ENCODE results near the gene BCAS1.

Gene BCAS1

GRCh38 chr20:53900380-53900999 lies 169.9 kb downstream of the BCAS1 start:
- no peak for DNase-seq

- no peak for DNase-seq
Observed at GRCh38 chr20:53899351-53900167, 170.8 kb downstream of the BCAS1 start.

GRCh38 chr20:53898556-53898931 lies 171.8 kb downstream of the BCAS1 start:
- no peak for DNase-seq

- DNase-seq = no peak
Observed at GRCh38 chr20:53897884-53898555, 172.4 kb downstream of the BCAS1 start.

- DNase-seq = no peak
Observed at GRCh38 chr20:53896647-53897046, 173.7 kb downstream of the BCAS1 start.

GRCh38 chr20:53896041-53896440 lies 174.4 kb downstream of the BCAS1 start:
- no peak for DNase-seq

- DNase-seq = no peak
Observed at GRCh38 chr20:53895385-53895755, 175.0 kb downstream of the BCAS1 start.

- no peak for DNase-seq
Observed at GRCh38 chr20:53894707-53895384, 175.5 kb downstream of the BCAS1 start.
